Measurements from ENCODE around the gene PPP5C. TPM values are rescaled to one million over a fixed set of nuclear protein-coding genes. Genes with fewer than 3 reads are reported as not detected.

Gene PPP5C
- total RNA-seq, 2 experiments from 2014 or later, result 76.9 to 82.5 TPM

DNA sequence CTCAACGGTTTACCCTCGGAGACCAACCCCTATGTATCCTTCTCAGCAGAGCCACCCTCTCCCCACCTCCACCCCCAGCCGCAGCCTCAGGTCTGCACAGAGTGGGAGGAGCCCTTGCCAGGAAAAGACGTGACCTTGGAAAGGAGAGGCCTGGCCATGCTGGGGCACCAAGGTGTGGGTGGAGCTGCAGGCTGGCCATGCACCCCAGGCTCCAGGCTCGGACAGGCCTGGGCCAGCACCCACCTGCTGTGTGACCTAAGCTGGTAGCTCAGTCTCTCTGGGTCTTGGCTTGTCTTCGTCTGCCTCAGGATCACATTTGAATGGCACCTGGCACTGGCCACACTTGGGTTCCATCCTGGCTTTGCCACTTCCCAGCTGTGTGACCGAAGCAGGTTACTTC, 37.0 kb downstream of the PPP5C start:
- no peaks in the 10 kb centered on the region for H3K27me3 Mint-ChIP-seq
- no peak overlapping the region for H3K27ac Mint-ChIP-seq
- H3K36me3 Mint-ChIP-seq, result peaks cover 57% of the 10 kb centered on the region
- CTCF ChIA-PET, result interaction anchor here (1.9 kb wide), 1 partner anchor 12 kb away, joined by 5 read pairs; no protein-coding TSS in a partner anchor
- no peak overlapping the region for H3K4me3 Mint-ChIP-seq
- intact Hi-C loops (cut with micrococcal nuclease), result no loop called here
- H3K4me1 Mint-ChIP-seq (ENCODE audit: low read depth), result no peaks in the 10 kb centered on the region
- no peaks in the 10 kb centered on the region for H3K9me3 Mint-ChIP-seq
- DNase-seq, result no peak
- POLR2A ChIA-PET, result no interaction called here

GRCh38 chr19:46384396-46384795, 37.5 kb downstream of the PPP5C start:
- ChIA-PET CTCF (interaction anchor here (1.9 kb wide), 1 partner anchor 11 kb away, joined by 5 read pairs; no protein-coding TSS in a partner anchor), POLR2A (no interaction called here)
- intact Hi-C loops (cut with micrococcal nuclease), result no loop called here
- no peaks in the 10 kb centered on the region for H3K4me1 Mint-ChIP-seq (ENCODE audit: low read depth)
- H3K4me3 Mint-ChIP-seq, result no peak overlapping the region
- peaks cover 2% of the 10 kb centered on the region for H3K9me3 Mint-ChIP-seq
- H3K36me3 Mint-ChIP-seq, result peaks cover 57% of the 10 kb centered on the region
- no peaks in the 10 kb centered on the region for H3K27me3 Mint-ChIP-seq
- no peak overlapping the region for H3K27ac Mint-ChIP-seq
- DNase-seq, result no peak

DNA sequence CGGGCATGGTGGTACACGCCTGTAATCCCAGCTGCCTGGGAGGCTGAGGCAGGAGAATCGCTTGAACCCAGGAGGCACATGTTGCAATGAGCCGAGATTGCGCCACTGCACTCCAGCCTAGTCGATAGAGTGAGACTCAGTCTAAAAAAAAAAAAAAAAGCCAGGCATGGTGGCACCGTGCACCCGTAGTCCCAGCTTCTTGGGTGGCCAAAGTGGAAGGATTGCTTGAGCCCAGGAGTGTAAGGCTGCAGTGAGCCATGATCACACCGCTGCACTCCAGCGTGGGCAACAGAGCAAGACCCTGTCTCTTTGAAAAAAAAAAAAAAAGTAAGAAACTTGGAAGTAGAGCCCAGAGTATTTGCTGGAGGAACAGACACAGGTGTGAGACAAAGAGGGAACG, 38.7 kb downstream of the PPP5C start:
- ChIA-PET POLR2A (no interaction called here), CTCF (interaction anchor here (1.6 kb wide), 2 partner anchors 9 to 17 kb away, joined by 4 to 6 read pairs; no protein-coding TSS in a partner anchor)
- no peak overlapping the region for H3K4me3 Mint-ChIP-seq
- H3K4me1 Mint-ChIP-seq (ENCODE audit: low read depth), result no peaks in the 10 kb centered on the region
- peaks cover 2% of the 10 kb centered on the region for H3K9me3 Mint-ChIP-seq
- H3K27ac Mint-ChIP-seq, result no peak overlapping the region
- peaks cover 53% of the 10 kb centered on the region for H3K36me3 Mint-ChIP-seq
- DNase-seq, result no peak
- intact Hi-C loops (cut with micrococcal nuclease), result no loop called here
- H3K27me3 Mint-ChIP-seq, result no peaks in the 10 kb centered on the region

DNA sequence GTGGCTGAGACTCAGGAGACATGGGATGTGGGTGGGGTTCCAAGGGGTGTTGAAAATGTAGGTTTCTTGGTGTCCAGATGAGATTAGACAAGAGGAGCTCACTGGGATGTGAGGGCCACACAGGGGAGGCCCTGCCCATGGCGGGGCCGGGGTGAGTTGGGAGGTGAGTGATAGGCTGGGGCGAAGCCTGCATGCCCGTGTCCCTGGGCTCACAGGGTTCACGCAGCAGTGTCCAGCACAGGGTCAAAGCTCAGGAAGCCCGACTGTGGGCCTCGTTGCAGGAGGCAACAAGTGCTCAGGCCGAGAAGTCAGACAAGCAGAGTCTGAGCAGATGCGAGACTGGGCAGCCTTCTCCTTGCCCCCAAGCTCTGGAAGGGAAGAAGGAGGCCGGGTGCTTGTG, 39.3 kb downstream of the PPP5C start:
- no peaks in the 10 kb centered on the region for H3K4me1 Mint-ChIP-seq (ENCODE audit: low read depth)
- ChIA-PET CTCF (interaction anchor here (1.6 kb wide), 2 partner anchors 9 to 16 kb away, joined by 4 to 6 read pairs; no protein-coding TSS in a partner anchor), POLR2A (no interaction called here)
- no peak for DNase-seq
- peaks cover 2% of the 10 kb centered on the region for H3K9me3 Mint-ChIP-seq
- no peaks in the 10 kb centered on the region for H3K27me3 Mint-ChIP-seq
- no peak overlapping the region for H3K27ac Mint-ChIP-seq
- no peak overlapping the region for H3K4me3 Mint-ChIP-seq
- peaks cover 48% of the 10 kb centered on the region for H3K36me3 Mint-ChIP-seq
- intact Hi-C loops (cut with micrococcal nuclease), result no loop called here

GRCh38 chr19:46386996-46387712, 40.3 kb downstream of the PPP5C start:
- intact Hi-C loops (cut with micrococcal nuclease), result no loop called here
- Mint-ChIP-seq H3K36me3 (peaks cover 46% of the 10 kb centered on the region), H3K4me1 (ENCODE audit: low read depth) (no peaks in the 10 kb centered on the region), H3K4me3 (no peak overlapping the region), H3K9me3 (peaks cover 2% of the 10 kb centered on the region), H3K27me3 (no peaks in the 10 kb centered on the region), H3K27ac (no peak overlapping the region)
- ChIA-PET POLR2A (no interaction called here), CTCF (interaction anchor here (1.6 kb wide), 1 partner anchor 8 kb away, joined by 6 read pairs; no protein-coding TSS in a partner anchor)
- DNase-seq, result no peak

GRCh38 chr19:46387713-46388130, 40.8 kb downstream of the PPP5C start:
- Mint-ChIP-seq H3K4me3 (no peak overlapping the region), H3K9me3 (peaks cover 2% of the 10 kb centered on the region), H3K4me1 (ENCODE audit: low read depth) (no peaks in the 10 kb centered on the region), H3K27me3 (no peaks in the 10 kb centered on the region), H3K36me3 (peaks cover 40% of the 10 kb centered on the region), H3K27ac (no peak overlapping the region)
- no peak for DNase-seq
- intact Hi-C loops (cut with micrococcal nuclease), result no loop called here
- ChIA-PET POLR2A (no interaction called here), CTCF (no interaction called here)

DNA sequence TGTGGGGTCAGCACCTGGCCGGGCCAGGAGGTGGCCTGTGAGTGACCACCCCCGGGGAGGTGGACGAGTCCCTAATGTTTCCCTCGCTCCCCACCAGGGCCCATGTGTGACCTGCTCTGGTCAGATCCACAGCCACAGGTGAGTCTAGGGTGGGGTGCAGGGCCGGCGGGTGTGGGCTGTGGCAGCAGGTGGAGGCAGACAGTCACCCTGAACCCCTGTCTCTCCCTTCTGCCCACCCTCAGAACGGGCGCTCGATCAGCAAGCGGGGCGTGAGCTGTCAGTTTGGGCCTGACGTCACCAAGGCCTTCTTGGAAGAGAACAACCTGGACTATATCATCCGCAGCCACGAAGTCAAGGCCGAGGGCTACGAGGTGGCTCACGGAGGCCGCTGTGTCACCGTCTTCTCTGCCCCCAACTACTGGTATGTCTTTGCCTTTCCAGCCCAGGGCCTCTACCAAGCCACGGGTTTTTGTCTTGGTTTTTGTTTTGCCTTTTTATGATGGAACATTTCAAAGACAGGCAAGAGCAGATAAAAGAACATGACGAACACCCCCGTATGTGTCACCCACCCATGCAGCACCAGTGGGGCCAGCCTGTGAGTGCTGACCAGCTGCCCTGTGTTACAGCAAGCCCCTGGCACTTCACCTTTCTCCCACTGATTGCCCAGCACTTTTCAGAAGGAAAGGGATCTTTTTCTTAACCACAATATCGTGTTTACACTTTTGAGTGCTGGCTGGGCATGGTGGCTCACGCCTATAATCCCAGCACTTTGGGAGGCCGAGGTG, 41.6 kb downstream of the PPP5C start:
- DNase-seq, result no peak
- Mint-ChIP-seq H3K27ac (no peak overlapping the region), H3K27me3 (no peaks in the 10 kb centered on the region), H3K36me3 (peaks cover 37% of the 10 kb centered on the region), H3K4me1 (ENCODE audit: low read depth) (no peaks in the 10 kb centered on the region), H3K9me3 (peaks cover 2% of the 10 kb centered on the region), H3K4me3 (no peak overlapping the region)
- CTCF ChIA-PET, result interaction anchor here (0.6 kb wide), 1 partner anchor 108 kb away, joined by 3 read pairs; no protein-coding TSS in a partner anchor
- POLR2A ChIA-PET, result no interaction called here
- intact Hi-C loops (cut with micrococcal nuclease), result no loop called here

DNA sequence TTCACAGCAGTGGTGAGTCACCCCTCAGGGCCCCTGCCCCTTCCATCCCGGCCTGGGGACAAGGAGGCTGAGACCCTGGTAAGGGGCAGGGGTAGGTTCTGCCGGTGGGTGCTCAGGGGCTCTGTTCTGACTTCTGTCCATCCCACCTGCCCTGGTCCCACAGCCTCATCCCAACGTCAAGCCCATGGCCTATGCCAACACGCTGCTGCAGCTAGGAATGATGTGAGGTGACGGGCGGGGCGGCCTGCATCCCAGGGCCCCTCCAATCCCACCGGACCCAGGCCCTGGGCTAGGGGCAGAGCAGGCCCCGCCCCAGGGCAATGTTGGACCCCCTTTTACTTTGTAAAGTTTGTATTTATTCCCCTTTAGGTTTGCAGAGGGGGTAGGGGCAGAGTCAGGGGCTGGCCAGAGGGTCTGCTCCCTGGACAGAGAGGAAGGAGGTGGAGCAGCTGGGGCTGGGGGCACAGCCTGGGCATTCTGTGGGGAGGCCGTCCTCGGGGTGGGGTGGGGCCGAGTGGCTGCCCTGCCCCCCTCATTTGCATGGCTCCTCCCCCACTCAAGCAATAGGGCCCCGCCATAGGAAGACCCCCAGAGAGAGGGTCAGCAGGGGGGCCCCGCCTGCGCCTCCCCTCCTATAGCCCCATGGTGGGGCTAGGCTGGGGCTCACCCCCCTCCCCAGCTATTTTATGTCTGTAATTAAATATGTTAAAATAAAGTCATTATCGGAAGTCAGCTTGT, 43.4 kb downstream of the PPP5C start:
- Mint-ChIP-seq H3K27me3 (no peaks in the 10 kb centered on the region), H3K27ac (no peak overlapping the region), H3K4me3 (no peak overlapping the region), H3K36me3 (peaks cover 29% of the 10 kb centered on the region), H3K9me3 (peaks cover 2% of the 10 kb centered on the region), H3K4me1 (ENCODE audit: low read depth) (peaks cover 2% of the 10 kb centered on the region)
- POLR2A ChIA-PET, result no interaction called here
- no peak for DNase-seq
- intact Hi-C loops (cut with micrococcal nuclease), result no loop called here
- CTCF ChIA-PET, result no interaction called here

- H3K36me3 Mint-ChIP-seq, result peaks cover 28% of the 10 kb centered on the region
- H3K4me3 Mint-ChIP-seq, result no peak overlapping the region
- ChIA-PET POLR2A (no interaction called here), CTCF (no interaction called here)
- H3K4me1 Mint-ChIP-seq (ENCODE audit: low read depth), result peaks cover 2% of the 10 kb centered on the region
- H3K27ac Mint-ChIP-seq, result no peak overlapping the region
- no peaks in the 10 kb centered on the region for H3K27me3 Mint-ChIP-seq
- no peak for DNase-seq
- peaks cover 2% of the 10 kb centered on the region for H3K9me3 Mint-ChIP-seq
- intact Hi-C loops (cut with micrococcal nuclease), result no loop called here
These were observed 44.0 kb downstream of the PPP5C start for GRCh38 chr19:46390866-46391265.

DNA sequence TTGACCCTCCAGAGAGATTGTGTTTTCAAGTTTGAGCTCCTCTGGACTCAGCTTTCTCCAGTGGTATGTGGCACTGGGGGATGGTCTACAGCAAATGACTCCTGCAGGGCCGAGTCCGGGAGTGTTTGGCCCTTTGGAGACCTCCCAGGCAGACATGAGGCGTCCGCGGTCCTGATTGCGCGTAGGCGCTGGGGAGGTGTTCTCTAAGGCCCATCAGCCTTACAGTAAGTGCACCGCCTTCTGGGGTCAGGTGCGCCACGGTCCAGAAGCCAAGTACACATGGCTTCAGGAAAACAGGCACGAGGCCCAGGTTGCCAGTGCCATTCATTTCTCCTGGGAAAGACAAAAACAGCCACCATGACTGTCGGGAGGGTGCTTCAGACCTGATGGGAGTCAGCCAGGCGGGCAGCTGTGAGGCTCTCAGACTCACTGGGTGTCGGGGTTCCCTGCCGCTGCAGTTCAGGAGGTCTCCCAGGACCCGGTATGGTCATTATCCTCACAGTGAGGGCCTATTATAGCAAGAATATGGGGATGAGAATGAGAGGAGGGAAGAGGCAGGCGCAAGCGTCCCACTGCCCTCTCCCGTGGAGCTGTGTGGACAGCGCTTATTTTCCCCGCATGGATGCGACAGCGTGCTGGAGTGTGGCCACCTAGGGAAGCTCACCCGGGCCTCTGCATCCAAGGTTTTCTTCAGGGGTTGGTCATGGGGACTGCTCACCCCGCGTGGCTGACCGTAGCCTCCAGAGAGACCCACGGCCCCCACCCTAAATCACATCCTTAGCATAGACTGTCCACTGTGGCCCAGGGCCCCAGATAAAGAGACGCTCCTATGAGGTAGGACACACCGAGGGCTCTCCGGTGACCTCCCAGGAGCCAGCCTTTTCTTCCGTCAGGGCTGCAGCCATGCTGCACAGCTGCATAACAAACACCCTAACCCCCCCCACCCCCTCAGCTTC, 44.7 kb downstream of the PPP5C start:
- Mint-ChIP-seq H3K4me1 (ENCODE audit: low read depth) (peaks cover 2% of the 10 kb centered on the region), H3K27ac (no peak overlapping the region), H3K4me3 (no peak overlapping the region), H3K9me3 (peaks cover 2% of the 10 kb centered on the region), H3K36me3 (peaks cover 25% of the 10 kb centered on the region), H3K27me3 (no peaks in the 10 kb centered on the region)
- ChIA-PET CTCF (no interaction called here), POLR2A (no interaction called here)
- intact Hi-C loops (cut with micrococcal nuclease), result no loop called here
- no peak for DNase-seq

GRCh38 chr19:46392252-46392801, 45.4 kb downstream of the PPP5C start:
- peaks cover 2% of the 10 kb centered on the region for H3K4me1 Mint-ChIP-seq (ENCODE audit: low read depth)
- no peak overlapping the region for H3K4me3 Mint-ChIP-seq
- no peak for DNase-seq
- H3K36me3 Mint-ChIP-seq, result peaks cover 23% of the 10 kb centered on the region
- H3K27me3 Mint-ChIP-seq, result no peaks in the 10 kb centered on the region
- POLR2A ChIA-PET, result no interaction called here
- peaks cover 2% of the 10 kb centered on the region for H3K9me3 Mint-ChIP-seq
- CTCF ChIA-PET, result no interaction called here
- intact Hi-C loops (cut with micrococcal nuclease), result no loop called here
- H3K27ac Mint-ChIP-seq, result no peak overlapping the region

Measured in activated CD4-positive, alpha-beta memory T cell treated with anti-CD3 and anti-CD28 coated beads for 36 hours (primary cell).